WTC11 (cell line): ENCODE data around the gene LENG9. TPM values are rescaled to one million over a fixed set of nuclear protein-coding genes. Genes with fewer than 3 reads are reported as not detected.
A peak's percentile ranks its signal among the peaks of the same experiment; 100 is the strongest.

Source experiments
- ATAC-seq: fragments of 200-7000 bp; cut with Tn5 transposase; 2 replicates; pipeline ENCODE4 v1.10.0; 2021; ENCODE audit warnings: mild to moderate bottlenecking, moderate library complexity
- CTCF ChIA-PET: fragments of 300-600 bp; sonication (Branson Sonifier 250); formaldehyde crosslinking; loops from one replicate; lab custom pipeline; 2021; ENCODE audit warnings: antibody characterized with exemption; lab: Charles Lee
- POLR2A ChIA-PET: fragments of 350-600 bp; sonication (Branson Sonifier 250); formaldehyde crosslinking; loops from one replicate; lab custom pipeline; 2021; ENCODE audit warnings: antibody characterized with exemption; lab: Charles Lee
- DNase-seq: peaks from one replicate; pipeline ENCODE4 v3.0.0; 2021; ENCODE audit warnings: low spot score
- H3K27ac Mint-ChIP-seq: 2 replicates; pipeline ENCODE4 v1.8.0; 2021; ENCODE audit warnings: mixed read lengths
- H3K27me3 Mint-ChIP-seq: 2 replicates; pipeline ENCODE4 v1.8.0; 2021; ENCODE audit warnings: low read depth, mild to moderate bottlenecking, moderate library complexity, mixed read lengths
- H3K36me3 Mint-ChIP-seq: 2 replicates; pipeline ENCODE4 v1.8.0; 2021; ENCODE audit warnings: mixed read lengths
- H3K4me1 Mint-ChIP-seq: 2 replicates; pipeline ENCODE4 v1.8.0; 2022; ENCODE audit warnings: mixed read lengths
- H3K4me3 Mint-ChIP-seq: 2 replicates; pipeline ENCODE4 v1.8.0; 2021; ENCODE audit warnings: mild to moderate bottlenecking, moderate library complexity, mixed read lengths
- H3K9me3 Mint-ChIP-seq: 2 replicates; pipeline ENCODE4 v1.8.0; 2021; ENCODE audit warnings: mixed read lengths
- ATF3 ChIP-seq: sonication (generic); formaldehyde crosslinking; conservative IDR thresholded peaks from 2 replicates; pipeline ENCODE4 v1.8.1; 2022; ENCODE audit warnings: mild to moderate bottlenecking, missing genetic modification reagents
- CDX4 ChIP-seq: fragments of 250-450 bp; sonication (Bioruptor Pico); IDR thresholded peaks from 2 replicates; pipeline ENCODE4 v1.9.0; 2021; ENCODE audit warnings: moderate library complexity, mild to moderate bottlenecking, inconsistent platforms, borderline replicate concordance
- CREB1 ChIP-seq: sonication (generic); formaldehyde crosslinking; IDR thresholded peaks from 2 replicates; pipeline ENCODE4 v1.8.0; 2023; ENCODE audit warnings: mild to moderate bottlenecking, missing genetic modification reagents
- E2F5 ChIP-seq: sonication (generic); formaldehyde crosslinking; IDR thresholded peaks from 2 replicates; pipeline ENCODE4 v1.8.1; 2022; ENCODE audit warnings: mild to moderate bottlenecking, moderate library complexity, missing genetic modification reagents
- GTF2I ChIP-seq: fragments of 250-450 bp; sonication (Bioruptor Pico); conservative IDR thresholded peaks from 2 replicates; pipeline ENCODE4 v1.4.0; 2021; ENCODE audit warnings: mild to moderate bottlenecking
- IRF1 ChIP-seq: sonication (generic); formaldehyde crosslinking; IDR thresholded peaks from 2 replicates; pipeline ENCODE4 v1.8.0; 2023; ENCODE audit warnings: missing genetic modification reagents
- JAZF1 ChIP-seq: fragments of 250-450 bp; sonication (Bioruptor Pico); IDR thresholded peaks from 2 replicates; pipeline ENCODE4 v1.9.0; 2021; ENCODE audit warnings: moderate library complexity, mild to moderate bottlenecking, inconsistent platforms
- NFYB ChIP-seq: sonication (generic); formaldehyde crosslinking; conservative IDR thresholded peaks from 2 replicates; pipeline ENCODE4 v1.8.0; 2022; ENCODE audit warnings: low read depth, missing genetic modification reagents
- SMAD4 ChIP-seq: sonication (generic); formaldehyde crosslinking; IDR thresholded peaks from 2 replicates; pipeline ENCODE4 v1.8.0; 2022; ENCODE audit warnings: mild to moderate bottlenecking, missing genetic modification reagents
- TP53 ChIP-seq: sonication (generic); formaldehyde crosslinking; IDR thresholded peaks from 2 replicates; pipeline ENCODE4 v1.8.1; 2023; ENCODE audit warnings: mild to moderate bottlenecking, missing genetic modification reagents
- ZNF121 ChIP-seq: sonication (generic); formaldehyde crosslinking; IDR thresholded peaks from 2 replicates; pipeline ENCODE4 v1.8.0; 2023; ENCODE audit warnings: missing genetic modification reagents
- ZNF416 ChIP-seq: fragments of 250-450 bp; sonication (Bioruptor Pico); IDR thresholded peaks from 2 replicates; pipeline ENCODE4 v1.9.0; 2021; ENCODE audit warnings: mild to moderate bottlenecking, inconsistent platforms
- ZNF423 ChIP-seq: fragments of 250-450 bp; sonication (Bioruptor Pico); IDR thresholded peaks from 2 replicates; pipeline ENCODE4 v2.1.2; 2022; ENCODE audit warnings: mild to moderate bottlenecking, moderate library complexity
- ZNF425 ChIP-seq: fragments of 250-450 bp; sonication (Bioruptor Pico); conservative IDR thresholded peaks from 2 replicates; pipeline ENCODE4 v1.9.0; 2021; ENCODE audit warnings: mild to moderate bottlenecking
- total RNA-seq: library from RNA; stranded (reverse); gene quantifications from 3 replicates; pipeline ENCODE4 v1.2.3, GENCODE V29; 2021
- TF ChIP-seq, protein P1 (sequence below): sonication (generic); formaldehyde crosslinking; IDR thresholded peaks from 2 replicates; pipeline ENCODE4 v1.8.1; 2022; ENCODE audit warnings: mild to moderate bottlenecking, missing genetic modification reagents, moderate library complexity, borderline replicate concordance

The LENG9 gene
- total RNA-seq, 1 experiment from 2014 or later: 6.1 TPM

GRCh38 chr19:54462047-54462654, 1.4 kb downstream of the LENG9 start:
- H3K9me3 Mint-ChIP-seq: no peaks in the 10 kb centered on the region
- H3K4me3 Mint-ChIP-seq: peak overlapping the region; percentile 58
- peaks cover 29% of the 10 kb centered on the region for H3K36me3 Mint-ChIP-seq
- peaks cover 7% of the 10 kb centered on the region for H3K4me1 Mint-ChIP-seq
- H3K27ac Mint-ChIP-seq: peak overlapping the region; percentile 44; the same call in 1 of the 2 replicates
- DNase-seq (no peak), ATAC-seq (no peak)
- no peak for TF ChIP-seq E2F5
- TF ChIP-seq ZNF416 (CRISPR knock-in tag): peak; percentile 7; the same call in 1 of the 2 replicates
- POLR2A ChIA-PET: interaction anchor here (1.1 kb wide), 1 partner anchor 13 kb away, joined by 7 read pairs; the partner anchor contains the start of gene LENG8
- H3K27me3 Mint-ChIP-seq: peaks cover 18% of the 10 kb centered on the region
- CTCF ChIA-PET: interaction anchor here (0.6 to 2.6 kb wide), 10 partner anchors 12 to 1192 kb away, joined by 3 to 27 read pairs (median 4); partner anchors contain the start of genes LENG8 and U2AF2

- Mint-ChIP-seq H3K9me3 (no peaks in the 10 kb centered on the region), H3K27ac (peak overlapping the region; percentile 44; the same call in 1 of the 2 replicates), H3K27me3 (peaks cover 15% of the 10 kb centered on the region), H3K36me3 (peaks cover 31% of the 10 kb centered on the region), H3K4me1 (peaks cover 7% of the 10 kb centered on the region), H3K4me3 (no peak overlapping the region; the same call in 1 of the 2 replicates)
- CTCF ChIA-PET: interaction anchor here (0.6 to 2.6 kb wide), 5 partner anchors 12 to 40 kb away, joined by 3 to 27 read pairs (median 13); partner anchors contain the start of gene LENG8
- no peak for TF ChIP-seq ATF3 (CRISPR knock-in tag)
- no peak for TF ChIP-seq ZNF425 (CRISPR knock-in tag)
- TF ChIP-seq CDX4: no peak
- no peak for TF ChIP-seq ZNF121 (CRISPR knock-in tag)
- no peak for TF ChIP-seq GTF2I
- no peak for TF ChIP-seq NFYB (CRISPR knock-in tag)
- TF ChIP-seq ZNF423 (CRISPR knock-in tag): no peak
- TF ChIP-seq JAZF1: no peak
- no peak for TF ChIP-seq SMAD4
- POLR2A ChIA-PET: interaction anchor here (1.1 kb wide), 1 partner anchor 12 kb away, joined by 7 read pairs; the partner anchor contains the start of gene LENG8
- no peak for DNase-seq
- ATAC-seq: no peak
Observed at GRCh38 chr19:54461613-54462012, 2.0 kb downstream of the LENG9 start.

DNA sequence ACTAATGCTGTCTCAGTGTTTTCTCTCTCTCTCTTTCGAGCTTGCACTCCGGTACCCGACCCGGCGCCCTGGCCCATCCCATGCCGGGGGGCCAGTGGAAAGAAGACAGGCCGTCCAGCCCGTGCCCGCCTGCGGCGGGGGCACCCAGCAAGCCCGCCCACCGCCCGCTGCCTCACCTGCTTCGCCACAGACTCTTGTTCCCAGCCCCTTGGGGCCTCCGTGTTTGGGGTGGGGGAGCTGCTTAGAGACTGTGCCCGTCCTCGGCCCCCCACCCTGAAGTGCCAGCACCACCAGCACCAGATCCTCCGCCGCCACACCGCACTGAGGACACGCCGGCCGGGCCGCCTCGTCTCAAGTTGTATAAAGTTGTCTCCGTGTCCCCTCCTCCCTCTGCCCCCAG, 2.4 kb downstream of the LENG9 start:
- H3K27ac Mint-ChIP-seq: no peak overlapping the region
- ChIA-PET POLR2A (no interaction called here), CTCF (interaction anchor here (0.7 to 2.2 kb wide), 2 partner anchors 40 to 69 kb away, joined by 3 to 16 read pairs; no protein-coding TSS in a partner anchor)

More for the DNA sequence above, 2.4 kb downstream of the LENG9 start:
- ATAC-seq: no peak
- Mint-ChIP-seq H3K4me1 (peaks cover 7% of the 10 kb centered on the region), H3K36me3 (peaks cover 34% of the 10 kb centered on the region), H3K9me3 (no peaks in the 10 kb centered on the region), H3K4me3 (no peak overlapping the region; the same call in 1 of the 2 replicates), H3K27me3 (peaks cover 11% of the 10 kb centered on the region)
- DNase-seq: no peak
- TF ChIP-seq, protein P1, sequence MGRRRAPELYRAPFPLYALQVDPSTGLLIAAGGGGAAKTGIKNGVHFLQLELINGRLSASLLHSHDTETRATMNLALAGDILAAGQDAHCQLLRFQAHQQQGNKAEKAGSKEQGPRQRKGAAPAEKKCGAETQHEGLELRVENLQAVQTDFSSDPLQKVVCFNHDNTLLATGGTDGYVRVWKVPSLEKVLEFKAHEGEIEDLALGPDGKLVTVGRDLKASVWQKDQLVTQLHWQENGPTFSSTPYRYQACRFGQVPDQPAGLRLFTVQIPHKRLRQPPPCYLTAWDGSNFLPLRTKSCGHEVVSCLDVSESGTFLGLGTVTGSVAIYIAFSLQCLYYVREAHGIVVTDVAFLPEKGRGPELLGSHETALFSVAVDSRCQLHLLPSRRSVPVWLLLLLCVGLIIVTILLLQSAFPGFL (CRISPR knock-in tag): no peak
- TF ChIP-seq CREB1 (CRISPR knock-in tag) (no peak), TP53 (CRISPR knock-in tag) (no peak), IRF1 (CRISPR knock-in tag) (0 out of 2 replicates have a peak, but pooled peaks have one; percentile 32)
